Astrocyte (in vitro differentiated cells and primary cell): ENCODE results near the gene FAM98C. TPM values are rescaled to one million over a fixed set of nuclear protein-coding genes. Genes with fewer than 3 reads are reported as not detected.

Experiments
- DNase-seq: peaks from one replicate; pipeline ENCODE4 v3.0.0-alpha.2; 2010; ENCODE audit warnings: low read depth
- FAIRE-seq: peaks from 2 replicates; lab custom pipeline; 2011; peaks lifted over from hg19 to GRCh38; lab: Jason Lieb, UNC
- H2AFZ ChIP-seq: 2 replicates; pipeline ENCODE4 v1.6.0; 2012; ENCODE audit warnings: low read depth, low read length, inconsistent platforms
- H3K27ac ChIP-seq: 2 replicates; pipeline ENCODE4 v1.5.1; 2011; ENCODE audit warnings: low read depth, low read length, inconsistent platforms
- H3K27me3 ChIP-seq: 2 replicates; pipeline ENCODE4 v1.6.0; 2011; ENCODE audit warnings: low read length, inconsistent platforms; ENCODE audit not compliant: insufficient read depth
- H3K36me3 ChIP-seq: 2 replicates; pipeline ENCODE4 v1.5.1; 2011; ENCODE audit warnings: low read length, inconsistent platforms; ENCODE audit not compliant: insufficient read depth
- H3K4me1 ChIP-seq: 2 replicates; pipeline ENCODE4 v1.5.1; 2011; ENCODE audit warnings: low read length, inconsistent platforms; ENCODE audit not compliant: insufficient read depth
- H3K4me2 ChIP-seq: 2 replicates; pipeline ENCODE4 v1.6.0; 2012; ENCODE audit warnings: low read length, inconsistent platforms
- H3K4me3 ChIP-seq: 2 replicates; pipeline ENCODE4 v1.5.1; 2011; ENCODE audit warnings: low read depth, mild to moderate bottlenecking, low read length, inconsistent platforms; ENCODE audit not compliant: insufficient read depth
- H3K79me2 ChIP-seq: 2 replicates; pipeline ENCODE4 v1.6.0; 2012; ENCODE audit warnings: mild to moderate bottlenecking, low read length, inconsistent platforms; ENCODE audit not compliant: insufficient read depth
- H3K9ac ChIP-seq: 2 replicates; pipeline ENCODE4 v1.6.0; 2012; ENCODE audit warnings: mild to moderate bottlenecking, low read length, inconsistent platforms
- H3K9me3 ChIP-seq: 2 replicates; pipeline ENCODE4 v1.5.1; 2012; ENCODE audit warnings: low read depth, mild to moderate bottlenecking, low read length, inconsistent platforms; ENCODE audit not compliant: insufficient read depth
- H4K20me1 ChIP-seq: 2 replicates; pipeline ENCODE4 v1.6.0; 2012; ENCODE audit warnings: low read length, inconsistent platforms; ENCODE audit not compliant: insufficient read depth
- H3K27ac Mint-ChIP-seq: one replicate; pipeline ENCODE4 v1.8.0; 2021; ENCODE audit warnings: mild to moderate bottlenecking, mixed read lengths; ENCODE audit not compliant: unreplicated experiment
- H3K27me3 Mint-ChIP-seq: one replicate; pipeline ENCODE4 v1.8.0; 2021; ENCODE audit warnings: low read depth, mixed read lengths; ENCODE audit not compliant: unreplicated experiment
- H3K36me3 Mint-ChIP-seq: one replicate; pipeline ENCODE4 v1.8.0; 2021; ENCODE audit warnings: low read depth, mixed read lengths; ENCODE audit not compliant: unreplicated experiment
- H3K4me1 Mint-ChIP-seq: one replicate; pipeline ENCODE4 v1.8.0; 2021; ENCODE audit warnings: low read depth, mixed read lengths; ENCODE audit not compliant: unreplicated experiment
- H3K4me3 Mint-ChIP-seq: one replicate; pipeline ENCODE4 v1.8.0; 2021; ENCODE audit warnings: mild to moderate bottlenecking, moderate library complexity, mixed read lengths; ENCODE audit not compliant: unreplicated experiment
- H3K9me3 Mint-ChIP-seq: one replicate; pipeline ENCODE4 v1.8.0; 2021; ENCODE audit warnings: mild to moderate bottlenecking, mixed read lengths; ENCODE audit not compliant: unreplicated experiment
- EZH2 ChIP-seq: IDR thresholded peaks from 2 replicates; pipeline ENCODE4 v1.6.1; 2012; ENCODE audit warnings: mild to moderate bottlenecking, low read length, inconsistent platforms; ENCODE audit not compliant: insufficient read depth
- total RNA-seq: library from RNA; stranded (reverse); gene quantifications from 2 replicates; pipeline ENCODE4 v1.2.1, GENCODE V29; 2021
- TF ChIP-seq, protein P1 (sequence below): IDR thresholded peaks from 2 replicates; pipeline ENCODE4 v1.5.1; 2011; ENCODE audit warnings: low read depth, mild to moderate bottlenecking, inconsistent platforms, low read length, moderate library complexity; ENCODE audit not compliant: insufficient read depth

FAM98C gene
- total RNA-seq, 1 donor from 2014 or later = 15.0 TPM

DNA sequence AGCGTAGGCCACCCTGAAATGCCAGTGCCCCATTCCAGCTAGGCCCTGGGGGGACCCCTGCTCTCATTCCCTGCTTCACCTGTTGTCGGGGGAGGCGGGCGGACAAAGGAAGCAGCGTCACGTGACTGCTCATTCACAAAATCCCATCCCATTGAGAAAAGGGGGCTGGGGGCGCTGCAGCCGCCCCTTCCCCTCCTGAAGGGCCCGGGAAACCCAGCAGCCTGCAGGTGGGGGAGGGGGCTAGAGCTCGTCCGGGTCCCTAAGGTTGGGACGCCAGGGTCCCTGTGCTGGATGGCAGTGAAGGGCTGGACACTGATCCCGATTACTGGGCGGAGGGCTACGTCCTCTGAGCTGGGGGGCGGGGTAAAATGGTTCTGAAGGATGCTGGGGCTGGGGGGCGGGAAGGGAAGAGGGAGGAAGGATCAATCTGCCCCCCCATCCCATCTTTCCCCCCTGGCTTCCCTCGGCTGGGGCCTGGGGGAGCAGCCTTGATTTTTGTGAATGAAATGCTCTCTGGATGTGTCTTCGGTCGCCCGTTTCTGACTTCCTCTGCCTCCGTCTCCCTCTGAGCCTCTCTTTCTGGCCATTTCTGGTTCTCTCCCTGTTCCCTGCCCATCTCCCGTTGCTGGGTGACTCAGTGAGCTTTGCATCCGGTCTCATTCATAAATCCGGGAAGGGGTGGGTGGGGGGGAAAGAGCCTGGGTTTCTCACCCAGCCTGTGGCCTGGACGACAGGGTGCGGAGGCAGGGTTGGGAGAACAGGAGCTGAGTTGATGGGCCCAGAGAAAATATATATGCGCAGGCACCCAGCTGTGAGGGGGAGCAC is 13.6 kb upstream of the FAM98C start:
- H2AFZ ChIP-seq = peak overlapping the region; percentile 51
- H3K4me2 ChIP-seq = peak overlapping the region; percentile 97
- Mint-ChIP-seq H3K4me3 (peak overlapping the region; percentile 92), H3K27ac (peak overlapping the region; percentile 83), H3K36me3 (peaks cover 18% of the 10 kb centered on the region), H3K27me3 (peaks cover 2% of the 10 kb centered on the region), H3K9me3 (peaks cover 3% of the 10 kb centered on the region), H3K4me1 (peaks cover 15% of the 10 kb centered on the region)
- no peaks in the 10 kb centered on the region for H3K27me3 ChIP-seq
- peak overlapping the region; percentile 89 for H3K4me3 ChIP-seq
- peaks cover 24% of the 10 kb centered on the region for H3K79me2 ChIP-seq
- peaks cover 29% of the 10 kb centered on the region for H3K4me1 ChIP-seq
- DNase-seq (peak; percentile 74), FAIRE-seq (no peak)
- peak overlapping the region; percentile 84 for H3K27ac ChIP-seq
- H3K36me3 ChIP-seq = peaks cover 14% of the 10 kb centered on the region
- no peaks in the 10 kb centered on the region for H3K9me3 ChIP-seq
- H4K20me1 ChIP-seq = peaks cover 32% of the 10 kb centered on the region
- peak overlapping the region; percentile 90 for H3K9ac ChIP-seq
- TF ChIP-seq, protein P1, sequence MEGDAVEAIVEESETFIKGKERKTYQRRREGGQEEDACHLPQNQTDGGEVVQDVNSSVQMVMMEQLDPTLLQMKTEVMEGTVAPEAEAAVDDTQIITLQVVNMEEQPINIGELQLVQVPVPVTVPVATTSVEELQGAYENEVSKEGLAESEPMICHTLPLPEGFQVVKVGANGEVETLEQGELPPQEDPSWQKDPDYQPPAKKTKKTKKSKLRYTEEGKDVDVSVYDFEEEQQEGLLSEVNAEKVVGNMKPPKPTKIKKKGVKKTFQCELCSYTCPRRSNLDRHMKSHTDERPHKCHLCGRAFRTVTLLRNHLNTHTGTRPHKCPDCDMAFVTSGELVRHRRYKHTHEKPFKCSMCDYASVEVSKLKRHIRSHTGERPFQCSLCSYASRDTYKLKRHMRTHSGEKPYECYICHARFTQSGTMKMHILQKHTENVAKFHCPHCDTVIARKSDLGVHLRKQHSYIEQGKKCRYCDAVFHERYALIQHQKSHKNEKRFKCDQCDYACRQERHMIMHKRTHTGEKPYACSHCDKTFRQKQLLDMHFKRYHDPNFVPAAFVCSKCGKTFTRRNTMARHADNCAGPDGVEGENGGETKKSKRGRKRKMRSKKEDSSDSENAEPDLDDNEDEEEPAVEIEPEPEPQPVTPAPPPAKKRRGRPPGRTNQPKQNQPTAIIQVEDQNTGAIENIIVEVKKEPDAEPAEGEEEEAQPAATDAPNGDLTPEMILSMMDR = no peak
- TF ChIP-seq EZH2 = no peak

DNA sequence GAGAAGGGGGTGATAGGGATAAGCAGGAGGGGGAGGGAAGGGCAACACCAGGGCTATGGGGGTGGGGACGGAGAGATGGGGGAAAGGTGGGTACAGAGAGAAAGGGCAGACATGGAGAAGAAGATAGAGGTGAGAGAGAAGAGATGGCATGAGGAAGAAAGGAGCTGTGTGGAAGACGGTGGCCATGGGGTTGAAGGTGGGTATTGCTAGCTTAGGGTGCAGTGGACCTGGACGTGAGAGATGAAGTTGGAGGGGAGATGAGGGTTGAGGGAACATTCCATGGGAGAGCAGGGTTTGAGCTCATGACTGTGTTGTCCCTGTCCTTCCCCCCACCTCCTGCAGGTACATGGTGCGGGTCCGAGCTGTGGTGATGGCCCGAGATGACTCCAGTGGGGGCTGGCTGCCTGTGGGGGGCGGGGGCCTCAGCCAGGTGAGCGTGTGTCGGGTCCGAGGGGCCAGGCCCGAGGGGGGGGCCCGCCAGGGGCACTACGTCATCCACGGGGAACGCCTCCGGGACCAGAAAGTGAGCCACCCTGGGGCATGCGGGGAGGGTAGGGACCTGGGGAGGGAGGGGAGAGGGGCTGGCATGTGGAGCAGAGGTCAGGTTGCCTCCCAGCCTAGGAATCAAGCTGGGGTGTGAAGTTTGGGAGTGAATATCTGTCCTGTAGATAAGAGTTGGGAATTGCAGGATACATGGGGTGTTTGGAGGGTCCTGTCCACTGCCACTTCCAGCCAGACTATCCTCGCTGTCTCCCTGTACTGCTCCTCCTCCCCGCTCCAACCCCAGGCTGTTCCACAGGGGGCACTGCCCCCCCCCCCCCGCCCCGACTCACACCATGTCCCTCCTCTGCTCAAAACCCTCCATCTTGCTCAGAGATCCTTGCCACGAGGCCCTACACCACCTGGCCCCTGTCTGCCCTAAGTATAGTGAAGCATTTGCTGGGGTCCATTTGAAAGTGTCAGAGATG is 12.7 kb upstream of the FAM98C start:
- Histone ChIP-seq H3K4me1 (peaks cover 29% of the 10 kb centered on the region), H3K79me2 (peaks cover 24% of the 10 kb centered on the region), H3K9me3 (no peaks in the 10 kb centered on the region), H3K36me3 (peaks cover 14% of the 10 kb centered on the region), H3K4me3 (peak overlapping the region; percentile 89), H3K27me3 (no peaks in the 10 kb centered on the region), H4K20me1 (peaks cover 29% of the 10 kb centered on the region), H2AFZ (peak overlapping the region; percentile 30), H3K27ac (peak overlapping the region; percentile 54), H3K9ac (peak overlapping the region; percentile 90), H3K4me2 (peak overlapping the region; percentile 97)
- peaks cover 5% of the 10 kb centered on the region for H3K27me3 Mint-ChIP-seq
- H3K27ac Mint-ChIP-seq = peak overlapping the region; percentile 93
- TF ChIP-seq, protein P1 = no peak
- no peak for TF ChIP-seq EZH2
- peaks cover 3% of the 10 kb centered on the region for H3K9me3 Mint-ChIP-seq
- DNase-seq = no peak
- no peak for FAIRE-seq
- H3K36me3 Mint-ChIP-seq = peaks cover 20% of the 10 kb centered on the region
- H3K4me3 Mint-ChIP-seq = peak overlapping the region; percentile 92
- peaks cover 15% of the 10 kb centered on the region for H3K4me1 Mint-ChIP-seq
